H9 (cell line): ENCODE data around the gene MCEE. TPM values are rescaled to one million over a fixed set of nuclear protein-coding genes. Genes with fewer than 3 reads are reported as not detected.
"Not testable (repeated sequence)": the region's sequence is repeated elsewhere in the genome, so short reads cannot be mapped to it uniquely, and the experiment has no call there.

Experiments
- DNase-seq: peaks from one replicate; pipeline ENCODE4 v3.0.0-alpha.2; 2017
- H2AFZ ChIP-seq: one replicate; pipeline ENCODE4 v1.6.1; 2013; ENCODE audit warnings: mild to moderate bottlenecking, low read length, control low read depth, moderate library complexity
- H2AK5ac ChIP-seq: 2 replicates; pipeline ENCODE4 v1.6.1; 2013; ENCODE audit warnings: low read length, control low read depth, mixed read lengths; ENCODE audit not compliant: insufficient read length
- H2BK120ac ChIP-seq: one replicate; pipeline ENCODE4 v1.6.1; 2013; ENCODE audit warnings: low read depth, mild to moderate bottlenecking, low read length, control low read depth, inconsistent platforms; ENCODE audit not compliant: poor library complexity, severe bottlenecking
- H2BK12ac ChIP-seq: 2 replicates; pipeline ENCODE4 v1.6.1; 2013; ENCODE audit warnings: low read length, control low read depth, mixed read lengths, low read depth; ENCODE audit not compliant: insufficient read length
- H2BK15ac ChIP-seq: 2 replicates; pipeline ENCODE4 v1.6.1; 2013; ENCODE audit warnings: low read depth, low read length, control low read depth
- H2BK20ac ChIP-seq: one replicate; pipeline ENCODE4 v1.6.1; 2013; ENCODE audit warnings: low read depth, mild to moderate bottlenecking, low read length, control low read depth, inconsistent platforms; ENCODE audit not compliant: poor library complexity, severe bottlenecking
- H2BK5ac ChIP-seq: 2 replicates; pipeline ENCODE4 v1.6.1; 2013; ENCODE audit warnings: low read length, control low read depth, mixed read lengths; ENCODE audit not compliant: insufficient read length
- H3K14ac ChIP-seq: 2 replicates; pipeline ENCODE4 v1.6.1; 2013; ENCODE audit warnings: low read length, control low read depth; ENCODE audit not compliant: insufficient read depth
- H3K18ac ChIP-seq: 2 replicates; pipeline ENCODE4 v1.6.1; 2013; ENCODE audit warnings: low read depth, mild to moderate bottlenecking, mixed read lengths, low read length, control low read depth; ENCODE audit not compliant: insufficient read length
- H3K23ac ChIP-seq: 2 replicates; pipeline ENCODE4 v1.6.1; 2013; ENCODE audit warnings: low read length, control low read depth, mixed read lengths, low read depth; ENCODE audit not compliant: insufficient read length
- H3K23me2 ChIP-seq: 2 replicates; pipeline ENCODE4 v1.6.1; 2013; ENCODE audit warnings: low read depth, mild to moderate bottlenecking, mixed read lengths, low read length, control low read depth; ENCODE audit not compliant: insufficient read length, poor library complexity, severe bottlenecking
- H3K27ac ChIP-seq: 2 replicates; pipeline ENCODE4 v1.5.1; 2013; ENCODE audit warnings: low read length, control low read depth, mixed read lengths, low read depth; ENCODE audit not compliant: insufficient read length
- H3K27me3 ChIP-seq: 2 replicates; pipeline ENCODE4 v1.6.1; 2013; ENCODE audit warnings: low read length, control low read depth, inconsistent platforms; ENCODE audit not compliant: insufficient read depth
- H3K4ac ChIP-seq: 2 replicates; pipeline ENCODE4 v1.6.1; 2013; ENCODE audit warnings: low read depth, mild to moderate bottlenecking, control low read depth, inconsistent platforms, low read length, moderate library complexity
- H3K4me1 ChIP-seq: 2 replicates; pipeline ENCODE4 v1.6.1; 2013; ENCODE audit warnings: low read length, control low read depth, inconsistent platforms; ENCODE audit not compliant: insufficient read depth
- H3K4me2 ChIP-seq: 2 replicates; pipeline ENCODE4 v1.6.1; 2013; ENCODE audit warnings: low read length, control low read depth, mixed read lengths; ENCODE audit not compliant: insufficient read length, insufficient read depth
- H3K56ac ChIP-seq: 2 replicates; pipeline ENCODE4 v1.6.1; 2013; ENCODE audit warnings: low read depth, mild to moderate bottlenecking, mixed read lengths, low read length, control low read depth; ENCODE audit not compliant: insufficient read length
- H3K79me1 ChIP-seq: 2 replicates; pipeline ENCODE4 v1.6.1; 2013; ENCODE audit warnings: low read depth, mild to moderate bottlenecking, moderate library complexity, low read length, control low read depth, inconsistent platforms; ENCODE audit not compliant: insufficient read depth, poor library complexity, severe bottlenecking
- H3K79me2 ChIP-seq: 2 replicates; pipeline ENCODE4 v1.6.1; 2013; ENCODE audit warnings: low read length, control low read depth, inconsistent platforms; ENCODE audit not compliant: insufficient read depth
- H3K9ac ChIP-seq: 2 replicates; pipeline ENCODE4 v1.6.1; 2013; ENCODE audit warnings: low read length, control low read depth, mixed read lengths; ENCODE audit not compliant: insufficient read length; ENCODE audit errors: extremely low read depth
- H3K9me3 ChIP-seq: one replicate; pipeline ENCODE4 v1.6.1; 2013; ENCODE audit warnings: low read depth, low read length, inconsistent platforms; ENCODE audit not compliant: control insufficient read depth
- H3T11ph ChIP-seq: one replicate; pipeline ENCODE4 v1.6.1; 2013; ENCODE audit warnings: mild to moderate bottlenecking, low read length, control low read depth, inconsistent platforms
- H4K20me1 ChIP-seq: one replicate; pipeline ENCODE4 v1.6.1; 2013; ENCODE audit not compliant: control insufficient read depth, insufficient read length, insufficient read depth
- H4K5ac ChIP-seq: 2 replicates; pipeline ENCODE4 v1.6.1; 2013; ENCODE audit warnings: low read depth, mild to moderate bottlenecking, mixed read lengths, low read length, control low read depth; ENCODE audit not compliant: insufficient read length
- H4K8ac ChIP-seq: replicated peaks from 2 replicates; pipeline ENCODE4 v1.6.1; 2013; ENCODE audit warnings: low read length, control low read depth, mixed read lengths, low read depth; ENCODE audit not compliant: insufficient read length
- H4K91ac ChIP-seq: 2 replicates; pipeline ENCODE4 v1.6.1; 2013; ENCODE audit warnings: low read depth, mild to moderate bottlenecking, moderate library complexity, mixed read lengths, low read length, control low read depth; ENCODE audit not compliant: insufficient read length
- H3K27ac Mint-ChIP-seq, 3 experiments: 2 replicates in 2 of 3; 3 replicates in 1 of 3; pipeline ENCODE4 v1.8.0; 2020 to 2021; ENCODE audit warnings: mixed read lengths in 3 of 3, mild to moderate bottlenecking in 1 of 3, moderate library complexity in 1 of 3
- H3K27me3 Mint-ChIP-seq: 2 replicates; pipeline ENCODE4 v1.8.0; 2021; ENCODE audit warnings: low read depth, mild to moderate bottlenecking, moderate library complexity, mixed read lengths
- H3K36me3 Mint-ChIP-seq, 3 experiments: 2 replicates in 2 of 3; 3 replicates in 1 of 3; pipeline ENCODE4 v1.8.0; 2020 to 2021; ENCODE audit warnings: low read depth in 3 of 3, mixed read lengths in 3 of 3; ENCODE audit not compliant: insufficient read depth in 1 of 3
- H3K4me1 Mint-ChIP-seq, 2 experiments: 2 replicates each; pipeline ENCODE4 v1.8.0; 2020; ENCODE audit warnings: mixed read lengths in 2 of 2
- H3K4me3 Mint-ChIP-seq, 2 experiments: 2 replicates in 1 of 2; 3 replicates in 1 of 2; pipeline ENCODE4 v1.8.0; 2020 to 2021; ENCODE audit warnings: mild to moderate bottlenecking in 2 of 2, mixed read lengths in 2 of 2, moderate library complexity in 1 of 2
- H3K9me3 Mint-ChIP-seq, 2 experiments: 2 replicates in 1 of 2; 3 replicates in 1 of 2; pipeline ENCODE4 v1.8.0; 2020; ENCODE audit warnings: mild to moderate bottlenecking in 2 of 2, mixed read lengths in 2 of 2, moderate library complexity in 1 of 2
- WGBS: extraction: QIAGEN DNeasy Blood & Tissue Kit; methylation state at CpG from one replicate; pipeline ENCODE4 v1.1.7; 2013; ENCODE audit warnings: missing lambda C conversion rate, low lambda C conversion rate, mixed read lengths; ENCODE audit not compliant: insufficient read length; ENCODE audit errors: extremely low coverage; 5-methylcytosine and 5-hydroxymethylcytosine counted together
- total RNA-seq: library from RNA; stranded (reverse); gene quantifications from 2 replicates; pipeline ENCODE4 v1.2.1, GENCODE V29; 2021

Gene MCEE
- total RNA-seq, 1 experiment from 2014 or later: 12.5 TPM

DNA sequence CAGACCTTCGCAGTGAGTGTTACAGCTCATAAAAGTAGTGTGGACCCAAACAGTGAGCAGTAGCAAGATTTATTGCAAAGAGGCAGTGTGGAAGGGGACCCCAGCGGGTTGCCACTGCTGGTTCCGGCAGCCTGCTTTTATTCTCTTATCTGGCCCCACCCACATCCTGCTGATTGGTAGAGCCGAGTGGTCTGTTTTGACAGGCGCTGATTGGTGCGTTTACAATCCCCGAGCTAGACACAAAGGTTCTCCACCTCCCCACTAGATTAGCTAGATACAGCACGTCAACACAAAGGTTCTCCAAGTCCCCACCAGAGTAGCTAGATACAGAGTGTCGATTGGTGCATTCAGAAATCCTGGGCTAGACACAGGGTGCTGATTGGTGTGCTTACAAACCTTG lies 38.2 kb downstream of the MCEE start:
- H2BK5ac ChIP-seq, H3K4ac ChIP-seq, H2BK12ac ChIP-seq, H3T11ph ChIP-seq, H3K27ac ChIP-seq, H3K4me1 ChIP-seq, H3K56ac ChIP-seq, H3K9ac ChIP-seq, H3K9me3 ChIP-seq, H2BK15ac ChIP-seq, H3K18ac ChIP-seq, H4K8ac ChIP-seq, H3K4me3 Mint-ChIP-seq, H4K5ac ChIP-seq, H3K23ac ChIP-seq, H3K14ac ChIP-seq, H4K91ac ChIP-seq, H3K79me1 ChIP-seq, H3K27me3 ChIP-seq, H3K9me3 Mint-ChIP-seq, H2AK5ac ChIP-seq, H3K23me2 ChIP-seq, H3K27ac Mint-ChIP-seq, DNase-seq, H2BK20ac ChIP-seq, H2AFZ ChIP-seq, H4K20me1 ChIP-seq, H3K36me3 Mint-ChIP-seq, H2BK120ac ChIP-seq, H3K79me2 ChIP-seq, H3K4me2 ChIP-seq: not testable (repeated sequence)
- Mint-ChIP-seq H3K4me1 (peaks cover 38 to 43% of the 10 kb centered on the region in 2 experiments), H3K27me3 (peaks cover 17% of the 10 kb centered on the region)
- no CpG with 5 or more reads among the region's 9 CpGs for WGBS

GRCh38 chr2:71089475-71089874 lies 40.6 kb downstream of the MCEE start:
- H2AFZ ChIP-seq, H3K27ac Mint-ChIP-seq, H3K79me1 ChIP-seq, H3K4me1 ChIP-seq, H3K36me3 Mint-ChIP-seq, H3K23me2 ChIP-seq, H3K4ac ChIP-seq, H3K9me3 ChIP-seq, H3K23ac ChIP-seq, H3K14ac ChIP-seq, H4K20me1 ChIP-seq, H2BK15ac ChIP-seq, H4K8ac ChIP-seq, H3K18ac ChIP-seq, H3K79me2 ChIP-seq, DNase-seq, H3K9me3 Mint-ChIP-seq, H2BK12ac ChIP-seq, H4K5ac ChIP-seq, H3K4me2 ChIP-seq, H3K56ac ChIP-seq, H3T11ph ChIP-seq, H2AK5ac ChIP-seq, H3K27me3 ChIP-seq, H4K91ac ChIP-seq, H2BK5ac ChIP-seq, H2BK20ac ChIP-seq, H3K27ac ChIP-seq, H2BK120ac ChIP-seq, H3K9ac ChIP-seq: not testable (repeated sequence)
- peak overlapping the region in 1 of 2 experiments; percentile 47; a peak in 2 of 5 replicates for H3K4me3 Mint-ChIP-seq
- peaks cover 17% of the 10 kb centered on the region for H3K27me3 Mint-ChIP-seq
- WGBS: no CpG with 5 or more reads among the region's 14 CpGs
- H3K4me1 Mint-ChIP-seq: peaks cover 58 to 63% of the 10 kb centered on the region in 2 experiments
